ENCODE results near the gene OTOR. TPM values are rescaled to one million over a fixed set of nuclear protein-coding genes. Genes with fewer than 3 reads are reported as not detected.

Gene OTOR
- total RNA-seq, 2 donors from 2014 or later: not detected

DNA sequence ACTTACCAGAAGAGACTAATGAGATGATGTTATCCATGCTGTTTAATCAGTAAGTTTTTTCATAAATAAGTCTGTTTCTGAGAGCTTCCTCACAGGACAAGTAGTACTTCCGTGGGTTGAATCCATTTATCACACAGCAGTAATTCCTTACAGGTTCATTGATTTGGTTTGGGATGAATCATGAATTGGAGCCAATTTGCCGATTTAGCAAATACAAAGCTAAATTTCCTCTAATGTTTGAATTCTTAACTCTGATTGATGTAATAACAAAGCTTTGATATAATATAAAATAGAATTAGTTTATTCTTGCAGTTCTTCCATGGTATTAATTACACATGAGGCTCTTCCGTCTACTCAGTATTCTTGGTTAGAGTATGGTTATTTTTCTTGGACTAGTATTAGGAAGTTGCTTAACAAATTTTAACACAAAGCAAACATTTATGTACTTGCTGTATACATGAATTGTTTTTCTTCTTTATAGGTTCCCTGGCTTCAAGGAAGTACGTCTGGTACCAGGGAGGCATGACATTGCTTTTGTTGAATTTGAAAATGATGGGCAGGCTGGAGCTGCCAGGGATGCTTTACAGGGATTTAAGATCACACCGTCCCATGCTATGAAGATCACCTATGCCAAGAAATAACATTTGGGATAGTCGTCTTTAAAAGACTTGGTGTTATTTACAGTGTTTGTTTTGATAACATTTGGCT is 7.6 kb upstream of the OTOR start:
- Histone ChIP-seq H3K9me3 (no peaks in the 10 kb centered on the region), H3K36me3 (peaks cover 44% of the 10 kb centered on the region), H3K4me1 (no peaks in the 10 kb centered on the region), H3K27ac (no peak overlapping the region), H3K4me3 (no peak overlapping the region), H3K27me3 (no peaks in the 10 kb centered on the region)
- TF ChIP-seq, protein P1, sequence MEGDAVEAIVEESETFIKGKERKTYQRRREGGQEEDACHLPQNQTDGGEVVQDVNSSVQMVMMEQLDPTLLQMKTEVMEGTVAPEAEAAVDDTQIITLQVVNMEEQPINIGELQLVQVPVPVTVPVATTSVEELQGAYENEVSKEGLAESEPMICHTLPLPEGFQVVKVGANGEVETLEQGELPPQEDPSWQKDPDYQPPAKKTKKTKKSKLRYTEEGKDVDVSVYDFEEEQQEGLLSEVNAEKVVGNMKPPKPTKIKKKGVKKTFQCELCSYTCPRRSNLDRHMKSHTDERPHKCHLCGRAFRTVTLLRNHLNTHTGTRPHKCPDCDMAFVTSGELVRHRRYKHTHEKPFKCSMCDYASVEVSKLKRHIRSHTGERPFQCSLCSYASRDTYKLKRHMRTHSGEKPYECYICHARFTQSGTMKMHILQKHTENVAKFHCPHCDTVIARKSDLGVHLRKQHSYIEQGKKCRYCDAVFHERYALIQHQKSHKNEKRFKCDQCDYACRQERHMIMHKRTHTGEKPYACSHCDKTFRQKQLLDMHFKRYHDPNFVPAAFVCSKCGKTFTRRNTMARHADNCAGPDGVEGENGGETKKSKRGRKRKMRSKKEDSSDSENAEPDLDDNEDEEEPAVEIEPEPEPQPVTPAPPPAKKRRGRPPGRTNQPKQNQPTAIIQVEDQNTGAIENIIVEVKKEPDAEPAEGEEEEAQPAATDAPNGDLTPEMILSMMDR (IDR thresholded peaks at IDR 0.05): no peak
- no peak for DNase-seq (ENCODE audit: low spot score)

DNA sequence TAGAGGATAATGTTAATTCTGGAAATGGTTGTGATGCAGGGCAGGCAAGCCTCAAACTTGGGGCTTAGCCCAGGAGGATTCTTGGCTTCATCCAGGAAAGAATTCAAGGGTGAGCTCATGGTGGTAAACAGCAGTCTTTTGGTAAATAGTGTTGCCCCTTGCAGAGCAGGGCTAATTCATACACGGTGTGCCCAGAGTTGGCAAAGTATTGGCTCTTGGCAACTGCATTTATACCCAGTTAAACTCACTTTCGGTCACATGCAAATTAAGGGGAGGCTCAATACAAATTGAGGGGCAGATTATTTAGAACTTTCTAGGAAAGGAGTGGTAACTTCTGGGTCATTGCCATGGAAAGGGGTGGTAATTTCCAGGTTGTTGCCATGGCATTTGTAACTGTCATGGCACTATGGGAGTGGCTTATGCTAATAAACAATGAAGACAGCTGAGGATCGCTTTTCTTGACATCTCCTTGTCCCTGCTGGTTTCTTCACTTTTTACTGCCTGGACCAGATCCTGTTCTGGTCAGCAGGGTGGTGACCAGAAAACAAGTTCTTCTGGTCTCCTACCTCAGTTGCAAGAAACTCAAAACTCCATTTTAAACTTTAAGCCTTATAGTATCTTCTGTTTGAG is 3.9 kb upstream of the OTOR start:
- H3K4me3 ChIP-seq: no peak overlapping the region
- no peaks in the 10 kb centered on the region for H3K4me1 ChIP-seq
- TF ChIP-seq, protein P1 (IDR thresholded peaks at IDR 0.05): no peak
- H3K27me3 ChIP-seq: no peaks in the 10 kb centered on the region
- H3K9me3 ChIP-seq: no peaks in the 10 kb centered on the region
- no peak for DNase-seq (ENCODE audit: low spot score)
- no peak overlapping the region for H3K27ac ChIP-seq
- H3K36me3 ChIP-seq: peaks cover 26% of the 10 kb centered on the region

DNA sequence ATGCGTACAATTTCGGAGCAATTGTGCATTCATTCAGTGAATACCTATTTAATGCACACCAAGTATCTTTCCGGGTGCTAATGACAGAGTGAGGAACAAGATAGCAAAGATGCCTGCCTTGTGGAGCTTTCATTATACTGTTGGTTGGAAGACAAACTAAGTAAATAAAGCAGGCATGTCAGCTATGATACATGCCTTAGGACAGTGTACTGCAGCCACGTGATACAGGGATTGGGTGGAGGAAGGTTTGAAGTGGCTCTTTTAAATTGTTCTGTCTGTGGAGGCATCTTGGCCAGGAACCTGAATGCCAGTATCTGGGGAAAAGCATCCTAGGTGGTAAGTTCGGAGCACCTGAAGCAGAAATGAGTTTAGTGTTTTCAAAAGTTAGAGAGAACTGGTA is 3.0 kb upstream of the OTOR start:
- no peaks in the 10 kb centered on the region for H3K4me1 ChIP-seq
- H3K27ac ChIP-seq: no peak overlapping the region
- H3K27me3 ChIP-seq: no peaks in the 10 kb centered on the region
- TF ChIP-seq, protein P1 (IDR thresholded peaks at IDR 0.05): no peak
- H3K36me3 ChIP-seq: peaks cover 17% of the 10 kb centered on the region
- H3K4me3 ChIP-seq: no peak overlapping the region
- H3K9me3 ChIP-seq: no peaks in the 10 kb centered on the region
- no peak for DNase-seq (ENCODE audit: low spot score)

DNA sequence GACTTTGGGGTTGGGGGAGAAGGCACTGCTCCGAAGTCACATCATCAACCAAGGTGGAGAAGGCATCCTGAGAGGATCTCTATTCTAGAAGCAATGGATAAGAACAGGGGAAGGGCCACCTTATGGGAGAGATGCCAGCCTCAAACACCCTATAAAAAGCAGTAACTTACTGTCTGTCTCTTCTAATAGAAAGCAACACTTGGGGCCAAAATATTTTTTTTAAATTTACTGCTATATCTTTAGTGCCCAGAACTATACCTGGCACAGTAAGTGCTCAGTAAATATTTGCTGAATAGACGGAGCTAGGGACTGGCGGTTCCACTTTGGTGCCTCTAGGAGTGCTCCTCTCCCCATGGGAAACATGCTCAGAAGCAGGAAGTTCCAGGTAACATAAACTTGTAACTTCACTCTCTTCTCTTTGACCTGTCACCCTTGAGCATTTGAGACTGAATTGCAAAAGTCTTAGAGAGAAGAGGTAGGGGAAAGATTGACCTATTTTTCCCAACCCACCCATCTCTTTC is 807 bp upstream of the OTOR start:
- no peak overlapping the region for H3K27ac ChIP-seq
- H3K36me3 ChIP-seq: no peaks in the 10 kb centered on the region
- no peak for DNase-seq (ENCODE audit: low spot score)
- no peaks in the 10 kb centered on the region for H3K27me3 ChIP-seq
- no peaks in the 10 kb centered on the region for H3K9me3 ChIP-seq
- no peaks in the 10 kb centered on the region for H3K4me1 ChIP-seq
- TF ChIP-seq, protein P1 (IDR thresholded peaks at IDR 0.05): no peak
- no peak overlapping the region for H3K4me3 ChIP-seq

DNA sequence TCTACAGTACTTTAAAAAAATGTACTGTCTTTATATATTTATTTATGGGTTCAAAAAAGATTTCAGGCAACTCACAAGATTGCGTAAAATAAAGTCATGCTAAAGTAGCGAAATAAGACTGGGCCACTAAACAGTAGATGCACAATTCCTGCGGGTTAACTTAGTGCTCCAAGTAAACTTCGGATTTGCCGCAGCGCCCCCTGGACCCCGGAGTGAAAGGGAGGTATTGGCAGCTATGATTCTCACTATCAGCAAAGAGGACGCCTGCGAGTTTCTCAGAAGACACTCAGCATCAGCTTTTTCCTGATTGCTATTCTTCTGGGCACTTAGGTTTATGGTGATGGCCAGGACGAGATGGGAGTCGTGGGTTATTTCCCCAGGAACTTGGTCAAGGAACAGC is 1.4 kb downstream of the OTOR start:
- TF ChIP-seq, protein P1 (IDR thresholded peaks at IDR 0.05): no peak
- Histone ChIP-seq H3K36me3 (no peaks in the 10 kb centered on the region), H3K27ac (no peak overlapping the region), H3K4me1 (no peaks in the 10 kb centered on the region), H3K27me3 (no peaks in the 10 kb centered on the region), H3K9me3 (no peaks in the 10 kb centered on the region), H3K4me3 (no peak overlapping the region)
- DNase-seq (ENCODE audit: low spot score): no peak
